ENCODE measurements around the gene CCDC126.
"Not testable (repeated sequence)": the region's sequence is repeated elsewhere in the genome, so short reads cannot be mapped to it uniquely, and the experiment has no call there.

CCDC126 gene

DNA sequence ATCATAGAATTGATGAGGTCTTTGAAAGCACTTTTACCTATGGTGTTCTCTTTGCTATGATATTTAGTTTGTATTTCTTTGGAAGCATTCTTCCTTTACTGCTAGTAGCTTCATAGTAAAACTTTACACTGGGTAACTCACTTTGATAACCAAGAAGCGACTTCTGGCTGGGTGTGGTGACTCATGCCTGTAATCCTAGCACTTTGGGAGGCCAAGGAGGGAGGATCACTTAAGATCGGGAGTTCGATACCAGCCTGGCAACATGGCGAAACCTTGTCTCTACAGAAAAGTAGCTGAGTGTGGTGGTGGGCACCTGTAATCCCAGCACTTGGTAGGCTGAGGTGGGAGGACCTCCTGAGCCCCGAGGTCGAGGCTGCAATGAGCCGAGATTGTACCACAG, 36.2 kb downstream of the CCDC126 start:
- DNase-seq = no peak

DNA sequence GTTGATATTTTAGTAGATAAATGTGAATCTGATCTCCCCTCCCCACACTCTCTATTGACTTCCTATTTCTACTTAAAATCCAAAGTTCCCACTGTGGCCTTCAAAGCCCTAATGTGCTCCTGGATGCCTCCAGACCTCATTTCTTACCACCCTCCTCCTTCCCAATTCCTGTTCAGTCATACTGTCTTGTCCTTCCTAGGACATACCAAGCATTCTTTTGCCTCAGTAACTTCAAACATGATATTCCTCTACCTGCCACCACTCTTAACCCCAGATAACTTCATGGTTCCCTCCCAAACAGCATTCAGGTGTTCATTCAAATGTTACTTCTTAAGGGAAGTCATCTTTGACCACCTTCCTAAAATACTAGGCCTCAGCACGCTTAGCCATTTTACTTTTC, 48.6 kb downstream of the CCDC126 start:
- DNase-seq = no peak

GRCh38 chr7:23653942-23654341, 56.8 kb downstream of the CCDC126 start:
- no peak for DNase-seq

- DNase-seq = peak; percentile 30
Observed at GRCh38 chr7:23654508-23654907, 57.3 kb downstream of the CCDC126 start.

DNA sequence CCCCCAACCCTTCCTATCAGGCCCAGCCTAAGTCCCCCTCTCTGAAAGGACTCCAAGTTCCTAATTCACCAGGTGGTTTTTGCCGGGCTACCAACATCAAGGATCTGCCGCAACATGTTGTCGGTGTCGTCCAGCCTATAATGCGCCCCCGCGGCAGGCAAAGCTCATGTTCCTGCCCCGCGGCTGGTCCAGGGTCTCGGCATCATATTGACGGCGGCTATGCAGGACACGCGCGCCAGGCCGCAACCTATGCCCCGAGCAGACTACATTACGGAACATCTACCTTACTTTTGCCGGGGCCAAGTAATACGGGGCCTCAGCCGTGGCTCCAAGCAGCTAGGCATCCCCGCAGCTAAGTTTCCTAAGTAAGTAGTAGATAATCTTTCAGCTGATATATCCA, 58.3 kb downstream of the CCDC126 start:
- no peak for DNase-seq

GRCh38 chr7:23658831-23659427, 61.7 kb downstream of the CCDC126 start:
- no peak for DNase-seq

- no peak for DNase-seq
Observed at GRCh38 chr7:23661385-23661784, 64.2 kb downstream of the CCDC126 start.

- no peak for DNase-seq
Observed at GRCh38 chr7:23662124-23662983, 65.2 kb downstream of the CCDC126 start.

DNA sequence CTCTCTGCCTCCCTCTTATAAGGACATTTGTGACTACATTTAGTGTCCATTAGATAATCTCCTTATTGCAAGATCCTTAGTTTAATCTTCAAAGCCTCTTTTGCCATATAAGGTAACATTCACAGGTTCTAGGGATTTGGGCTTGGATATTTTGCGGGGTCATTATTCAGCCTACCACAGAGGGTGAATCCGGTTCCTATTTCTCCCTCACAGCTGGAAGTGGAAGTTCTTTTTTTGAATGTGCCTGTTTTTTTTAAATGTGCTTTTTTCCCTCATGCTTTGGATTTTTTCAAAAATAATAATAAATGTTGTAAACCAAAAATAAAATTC, 65.8 kb downstream of the CCDC126 start:
- DNase-seq = no peak

- DNase-seq = no peak
Observed at GRCh38 chr7:23664122-23664521, 66.9 kb downstream of the CCDC126 start.

GRCh38 chr7:23672033-23672432, 74.9 kb downstream of the CCDC126 start:
- no peak for DNase-seq

DNA sequence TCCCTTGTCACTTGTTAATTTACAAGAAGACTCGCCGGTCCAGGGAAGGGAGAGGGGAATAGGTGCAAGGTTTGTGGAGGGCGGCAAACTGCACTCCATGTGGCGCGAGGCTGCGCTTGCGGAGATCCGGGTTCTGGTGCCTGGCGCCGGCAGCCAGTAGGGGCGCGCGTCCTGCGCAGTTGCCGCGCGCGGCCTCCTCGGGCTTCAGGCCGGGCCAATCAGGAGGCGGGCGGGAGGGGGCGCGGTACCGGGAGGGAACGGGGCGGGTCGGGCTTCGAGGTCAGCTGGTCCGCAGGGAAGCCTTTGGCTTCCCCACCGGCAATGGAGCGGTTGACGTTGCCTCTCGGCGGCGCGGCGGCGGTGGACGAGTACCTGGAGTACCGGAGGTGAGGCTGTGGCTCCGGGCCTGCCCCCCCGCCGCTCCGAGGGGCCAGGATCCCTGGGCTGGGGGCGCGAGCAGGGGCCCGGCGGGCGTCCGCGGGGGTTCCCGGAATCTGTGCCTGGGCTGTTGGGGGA, 82.8 kb downstream of the CCDC126 start, which contains the start of gene FAM221A:
Gene FAM221A, plus strand, starts transcription at position 302 of the 516 bp plus-strand sequence. Its CDS starts 20 bp downstream, at position 322.
- DNase-seq = peak; percentile 40

DNA sequence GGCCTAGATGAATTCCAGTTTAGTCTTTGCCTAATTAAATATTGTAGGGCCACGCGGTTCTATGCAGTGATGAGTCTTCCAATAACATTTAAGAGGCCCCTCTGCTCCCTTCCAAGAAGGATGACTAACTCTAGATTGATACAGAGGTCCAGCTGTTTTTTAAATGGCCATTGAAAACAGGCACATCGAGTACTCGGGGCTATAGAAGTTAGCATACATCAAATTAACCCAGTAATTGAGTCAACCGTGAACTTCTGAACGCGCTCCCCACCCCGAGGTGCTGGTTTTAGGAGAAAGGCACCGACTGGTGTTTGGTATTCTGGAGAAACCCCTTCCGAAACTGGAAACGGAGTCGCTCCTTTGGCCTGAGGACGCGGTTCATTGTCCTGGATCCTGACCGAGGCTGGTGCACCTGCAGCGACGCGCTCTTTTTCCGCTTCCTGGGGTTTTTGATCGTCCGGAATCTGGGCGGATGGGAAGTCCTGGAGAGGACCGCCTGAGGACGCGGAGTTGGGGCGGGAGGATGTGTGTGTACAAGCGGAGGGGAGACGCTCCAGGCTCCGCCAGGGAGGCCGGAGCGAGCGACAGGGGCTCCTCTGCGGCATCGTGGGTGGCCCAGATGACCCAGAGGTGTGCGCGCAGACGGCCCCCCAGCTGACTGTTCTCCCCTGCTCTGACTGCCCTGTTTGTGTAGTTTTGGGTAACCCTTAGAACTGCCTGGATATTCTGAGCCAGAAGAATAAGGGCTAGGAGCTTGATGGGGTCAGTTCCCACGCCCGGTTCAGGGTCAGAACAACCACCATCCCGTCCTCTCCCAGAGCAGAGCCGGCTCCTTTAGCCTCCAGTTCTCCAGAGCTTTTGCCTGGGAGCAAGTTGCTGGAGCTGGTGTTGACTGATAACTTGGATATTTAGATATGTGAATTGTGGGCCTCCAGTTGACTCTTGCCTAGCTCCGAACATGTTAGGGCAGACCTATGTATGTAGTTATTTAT, 83.5 kb downstream of the CCDC126 start:
- peak; percentile 60 for DNase-seq

GRCh38 chr7:23684041-23684440, 86.9 kb downstream of the CCDC126 start:
- not testable (repeated sequence) for DNase-seq

- no peak for DNase-seq
Observed at GRCh38 chr7:23685731-23686130, 88.5 kb downstream of the CCDC126 start.

DNA sequence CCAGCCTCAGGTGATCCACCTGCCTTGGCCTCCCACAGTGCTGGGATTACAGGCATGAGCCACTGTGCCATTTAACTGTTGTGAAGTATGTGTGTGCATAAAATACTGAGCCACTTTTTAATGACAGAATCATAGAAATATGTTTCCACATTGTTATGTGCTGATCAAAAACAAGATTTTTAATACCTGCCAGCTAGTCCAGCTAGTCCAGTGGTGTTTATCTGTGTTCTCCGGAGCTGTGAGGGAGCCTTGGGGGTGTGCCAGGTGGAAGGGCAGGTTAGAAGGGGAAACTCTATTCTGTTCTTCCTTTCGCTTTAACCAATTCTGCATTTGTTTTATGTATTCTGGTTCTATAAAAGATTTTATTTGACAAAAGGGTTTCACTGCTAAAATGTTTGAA, 89.8 kb downstream of the CCDC126 start:
- no peak for DNase-seq

- DNase-seq = no peak
Observed at GRCh38 chr7:23689165-23689564, 92.0 kb downstream of the CCDC126 start.

DNA sequence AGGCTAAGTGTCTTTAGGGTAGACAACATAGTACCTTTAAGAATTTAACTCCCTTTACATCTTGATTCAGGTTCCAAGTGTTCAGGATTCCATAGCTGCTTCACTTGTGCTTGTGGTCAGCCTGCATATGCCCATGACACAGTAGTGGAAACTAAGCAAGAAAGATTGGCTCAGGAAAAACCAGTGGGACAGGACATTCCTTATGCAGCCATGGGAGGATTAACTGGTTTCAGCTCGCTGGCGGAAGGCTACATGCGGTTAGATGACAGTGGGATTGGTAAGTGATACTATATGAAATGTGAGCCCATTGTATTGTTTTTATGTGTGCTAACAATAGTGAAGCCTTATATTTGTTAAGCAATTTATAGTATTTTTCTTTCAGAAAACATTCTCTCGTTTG, 94.1 kb downstream of the CCDC126 start:
- DNase-seq = no peak

- no peak for DNase-seq
Observed at GRCh38 chr7:23693224-23693623, 96.0 kb downstream of the CCDC126 start.

All from HCEC 1CT (cell line).